Neural crest cell (in vitro differentiated cells): ENCODE data around the gene MMAB. TPM values are rescaled to one million over a fixed set of nuclear protein-coding genes. Genes with fewer than 3 reads are reported as not detected.

Experiments used
- DNase-seq: peaks from one replicate; pipeline ENCODE4 v3.0.0; 2021; ENCODE audit warnings: low read depth, mixed read lengths, low spot score
- H3K27ac Mint-ChIP-seq: one replicate; pipeline ENCODE4 v1.8.0; 2021; ENCODE audit warnings: mild to moderate bottlenecking, mixed read lengths; ENCODE audit not compliant: unreplicated experiment
- H3K27me3 Mint-ChIP-seq: 2 replicates; pipeline ENCODE4 v1.8.0; 2021; ENCODE audit warnings: low read depth, mild to moderate bottlenecking, mixed read lengths
- H3K36me3 Mint-ChIP-seq: 2 replicates; pipeline ENCODE4 v1.8.0; 2021; ENCODE audit warnings: low read depth, mild to moderate bottlenecking, mixed read lengths
- H3K4me1 Mint-ChIP-seq: 2 replicates; pipeline ENCODE4 v1.8.0; 2021; ENCODE audit warnings: mixed read lengths
- H3K4me3 Mint-ChIP-seq: one replicate; pipeline ENCODE4 v1.8.0; 2021; ENCODE audit warnings: mild to moderate bottlenecking, mixed read lengths
- H3K9me3 Mint-ChIP-seq: 2 replicates; pipeline ENCODE4 v1.8.0; 2021; ENCODE audit warnings: mixed read lengths
- total RNA-seq: library from RNA; stranded (reverse); gene quantifications from 2 replicates; pipeline ENCODE4 v1.2.1, GENCODE V29; 2021
- TF ChIP-seq, protein P1 (sequence below): fragments of 200-600 bp; sonication (generic); conservative IDR thresholded peaks from 2 replicates; pipeline ENCODE4 v1.5.0; 2021; ENCODE audit warnings: antibody characterized with exemption, mild to moderate bottlenecking

MMAB gene
- total RNA-seq, 1 donor from 2014 or later: 95.6 TPM

DNA sequence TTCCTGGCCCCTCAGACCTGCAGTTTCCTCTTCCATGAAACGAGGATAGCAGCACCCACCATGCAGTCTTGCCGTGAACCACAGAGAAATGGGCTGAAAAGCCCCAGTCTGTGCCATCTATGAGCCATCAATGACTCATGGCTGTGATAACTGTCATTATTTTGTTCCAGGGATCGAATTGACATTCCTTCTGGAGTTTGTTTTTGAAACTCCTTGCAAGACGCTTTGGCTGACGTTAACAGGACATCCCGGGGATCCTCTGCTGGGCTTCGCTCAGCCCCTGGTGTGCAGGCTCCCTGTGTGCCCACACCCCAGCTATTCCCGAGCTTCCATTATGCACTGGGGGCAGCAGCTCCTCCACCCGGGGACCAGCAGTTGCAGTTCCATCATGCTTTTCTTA, 33.8 kb downstream of the MMAB start:
- TF ChIP-seq, protein P1, sequence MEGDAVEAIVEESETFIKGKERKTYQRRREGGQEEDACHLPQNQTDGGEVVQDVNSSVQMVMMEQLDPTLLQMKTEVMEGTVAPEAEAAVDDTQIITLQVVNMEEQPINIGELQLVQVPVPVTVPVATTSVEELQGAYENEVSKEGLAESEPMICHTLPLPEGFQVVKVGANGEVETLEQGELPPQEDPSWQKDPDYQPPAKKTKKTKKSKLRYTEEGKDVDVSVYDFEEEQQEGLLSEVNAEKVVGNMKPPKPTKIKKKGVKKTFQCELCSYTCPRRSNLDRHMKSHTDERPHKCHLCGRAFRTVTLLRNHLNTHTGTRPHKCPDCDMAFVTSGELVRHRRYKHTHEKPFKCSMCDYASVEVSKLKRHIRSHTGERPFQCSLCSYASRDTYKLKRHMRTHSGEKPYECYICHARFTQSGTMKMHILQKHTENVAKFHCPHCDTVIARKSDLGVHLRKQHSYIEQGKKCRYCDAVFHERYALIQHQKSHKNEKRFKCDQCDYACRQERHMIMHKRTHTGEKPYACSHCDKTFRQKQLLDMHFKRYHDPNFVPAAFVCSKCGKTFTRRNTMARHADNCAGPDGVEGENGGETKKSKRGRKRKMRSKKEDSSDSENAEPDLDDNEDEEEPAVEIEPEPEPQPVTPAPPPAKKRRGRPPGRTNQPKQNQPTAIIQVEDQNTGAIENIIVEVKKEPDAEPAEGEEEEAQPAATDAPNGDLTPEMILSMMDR: no peak
- no peak overlapping the region for H3K4me3 Mint-ChIP-seq
- peak overlapping the region; percentile 35 for H3K27ac Mint-ChIP-seq
- peaks cover 7% of the 10 kb centered on the region for H3K4me1 Mint-ChIP-seq
- no peaks in the 10 kb centered on the region for H3K36me3 Mint-ChIP-seq
- no peaks in the 10 kb centered on the region for H3K27me3 Mint-ChIP-seq
- no peak for DNase-seq
- no peaks in the 10 kb centered on the region for H3K9me3 Mint-ChIP-seq

DNA sequence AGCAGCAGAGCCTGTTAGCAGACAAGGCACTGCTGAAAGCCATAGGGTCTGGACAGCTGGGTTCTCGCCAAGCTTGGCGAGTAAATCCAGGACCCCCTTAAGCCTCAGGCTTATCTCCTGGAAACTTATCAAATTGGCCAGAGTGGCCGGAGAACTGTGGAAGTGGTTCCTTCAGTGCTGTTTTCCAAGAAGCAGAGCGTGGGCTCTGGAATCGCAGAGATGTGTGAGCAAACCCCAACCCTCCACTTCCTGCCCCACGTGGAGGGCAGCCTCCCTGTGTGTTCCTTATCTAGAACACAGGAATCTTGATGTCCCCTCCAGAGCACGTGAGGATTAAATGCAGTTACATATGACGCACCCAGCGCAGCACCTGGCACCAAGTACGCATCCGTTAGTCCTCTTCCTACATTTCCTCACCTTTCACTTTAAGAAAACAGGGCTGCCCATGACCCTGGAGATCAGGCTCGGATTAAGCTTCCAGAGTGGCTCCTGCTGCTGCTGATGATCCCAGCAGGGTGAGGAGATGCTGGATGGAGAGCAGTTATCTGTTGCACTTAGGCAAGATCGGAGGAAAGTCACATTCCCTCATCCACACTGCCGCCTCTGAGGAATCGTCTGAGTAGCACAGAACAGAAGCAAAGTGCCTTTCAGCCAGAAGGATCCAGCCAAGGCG, 35.0 kb downstream of the MMAB start:
- Mint-ChIP-seq H3K27me3 (no peaks in the 10 kb centered on the region), H3K9me3 (no peaks in the 10 kb centered on the region), H3K27ac (peak overlapping the region; percentile 43), H3K36me3 (no peaks in the 10 kb centered on the region), H3K4me1 (peaks cover 7% of the 10 kb centered on the region), H3K4me3 (no peak overlapping the region)
- no peak for DNase-seq
- TF ChIP-seq, protein P1: no peak

DNA sequence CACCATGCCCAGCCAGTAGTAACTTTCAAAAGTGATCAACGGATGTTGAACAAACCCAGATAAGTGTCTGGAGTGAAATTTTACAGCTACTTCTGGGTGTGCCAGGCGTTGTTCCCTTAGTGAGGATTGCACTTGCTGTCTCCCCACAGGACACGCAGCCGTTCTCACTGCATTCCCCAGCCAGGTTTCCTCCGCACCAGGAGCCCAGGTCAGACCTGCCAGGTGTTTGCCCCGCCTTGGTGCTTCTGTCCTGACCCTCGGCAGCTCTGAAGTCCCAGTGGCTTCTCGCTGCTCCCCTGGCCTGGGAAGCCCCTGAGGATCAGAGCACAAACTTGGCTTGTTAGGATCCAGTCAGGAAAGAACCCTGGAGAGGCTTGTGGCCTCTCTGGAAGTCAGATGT, 36.2 kb downstream of the MMAB start:
- DNase-seq: no peak
- Mint-ChIP-seq H3K4me3 (no peak overlapping the region), H3K27me3 (no peaks in the 10 kb centered on the region), H3K27ac (no peak overlapping the region), H3K9me3 (no peaks in the 10 kb centered on the region), H3K4me1 (peaks cover 7% of the 10 kb centered on the region), H3K36me3 (no peaks in the 10 kb centered on the region)
- TF ChIP-seq, protein P1: no peak

DNA sequence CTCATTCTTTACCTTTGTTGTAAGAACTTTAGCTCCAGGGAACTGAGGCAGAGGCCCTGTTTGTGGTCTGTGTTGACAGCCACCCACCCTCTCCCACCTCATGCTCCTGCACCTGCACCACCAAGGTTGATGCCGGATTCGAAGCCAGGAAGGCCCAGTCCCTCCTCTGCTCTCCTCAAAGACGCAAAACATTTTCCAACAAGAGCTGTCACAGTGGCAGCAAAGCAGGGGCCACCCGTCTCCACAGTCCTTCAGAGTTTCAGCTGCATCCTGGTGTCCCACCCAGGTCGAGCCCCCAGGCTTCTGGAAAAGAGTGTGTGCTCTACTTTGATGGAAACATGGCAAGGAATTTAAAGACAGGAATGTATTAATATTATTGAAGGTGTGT, 37.4 kb downstream of the MMAB start:
- H3K4me1 Mint-ChIP-seq: peaks cover 7% of the 10 kb centered on the region
- H3K4me3 Mint-ChIP-seq: no peak overlapping the region
- DNase-seq: no peak
- H3K9me3 Mint-ChIP-seq: no peaks in the 10 kb centered on the region
- TF ChIP-seq, protein P1: no peak
- no peaks in the 10 kb centered on the region for H3K36me3 Mint-ChIP-seq
- no peak overlapping the region for H3K27ac Mint-ChIP-seq
- no peaks in the 10 kb centered on the region for H3K27me3 Mint-ChIP-seq

DNA sequence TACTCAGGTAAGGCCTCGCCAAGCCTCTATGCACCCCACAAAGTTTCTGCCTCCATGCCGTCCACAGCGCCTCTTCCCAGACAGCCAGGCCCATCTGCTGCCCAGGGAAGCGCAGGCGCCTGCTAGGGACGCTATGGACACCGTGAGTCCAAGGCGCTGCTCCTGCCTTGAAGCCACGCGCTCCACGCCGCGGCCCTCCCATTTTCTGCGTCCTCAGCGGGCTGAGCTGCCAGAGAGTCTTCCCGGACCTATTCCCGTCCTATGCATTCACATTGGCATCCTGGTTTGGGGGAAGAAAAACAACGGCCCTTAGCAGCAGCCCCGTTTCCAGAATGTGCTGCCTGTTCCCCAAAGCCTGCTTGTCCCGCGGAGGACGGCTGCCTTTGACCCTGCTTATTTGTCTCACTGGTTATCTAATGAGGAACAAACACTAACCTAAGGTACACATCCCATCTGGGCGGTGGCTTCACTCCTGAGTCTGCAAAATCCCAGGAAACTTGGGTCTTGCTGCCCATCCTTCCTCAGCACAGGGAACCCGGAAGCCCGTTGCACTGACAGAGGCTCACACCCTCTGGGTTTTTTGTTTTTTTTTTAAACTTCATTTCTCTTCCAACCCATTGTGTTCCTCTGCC, 38.0 kb downstream of the MMAB start:
- Mint-ChIP-seq H3K27ac (no peak overlapping the region), H3K9me3 (no peaks in the 10 kb centered on the region)
- no peak for DNase-seq

More for the DNA sequence above, 38.0 kb downstream of the MMAB start:
- Mint-ChIP-seq H3K27me3 (no peaks in the 10 kb centered on the region), H3K36me3 (no peaks in the 10 kb centered on the region), H3K4me1 (peaks cover 8% of the 10 kb centered on the region), H3K4me3 (no peak overlapping the region)
- TF ChIP-seq, protein P1: no peak
